HEK293 (cell line): ENCODE data around the gene NEK8.

Source experiments
- GLIS2 ChIP-seq: fragments of 450-650 bp; formaldehyde crosslinking; IDR thresholded peaks from 2 replicates; pipeline ENCODE4 v1.5.1; 2016; ENCODE audit warnings: missing biosample characterization, missing genetic modification characterization
- KLF1 ChIP-seq: fragments of 450-650 bp; formaldehyde crosslinking; IDR thresholded peaks from 2 replicates; pipeline ENCODE4 v1.5.1; 2016; ENCODE audit warnings: missing biosample characterization, missing genetic modification characterization
- KLF16 ChIP-seq: fragments of 450-650 bp; formaldehyde crosslinking; IDR thresholded peaks from 2 replicates; pipeline ENCODE4 v1.5.1; 2017; ENCODE audit warnings: missing biosample characterization, missing genetic modification characterization
- MZF1 ChIP-seq: fragments of 450-650 bp; formaldehyde crosslinking; IDR thresholded peaks from 2 replicates; pipeline ENCODE4 v1.5.1; 2017; ENCODE audit warnings: missing biosample characterization, missing genetic modification characterization, borderline replicate concordance
- PRDM10 ChIP-seq: fragments of 450-650 bp; formaldehyde crosslinking; IDR thresholded peaks from 2 replicates; pipeline ENCODE4 v1.5.1; 2016; ENCODE audit warnings: missing biosample characterization, missing genetic modification characterization
- SALL2 ChIP-seq: fragments of 450-650 bp; formaldehyde crosslinking; IDR thresholded peaks from 2 replicates; pipeline ENCODE4 v1.5.0; 2017; ENCODE audit warnings: missing biosample characterization, mild to moderate bottlenecking, missing genetic modification characterization, borderline replicate concordance
- SCRT1 ChIP-seq: fragments of 450-650 bp; formaldehyde crosslinking; IDR thresholded peaks from 2 replicates; pipeline ENCODE4 v1.5.1; 2016; ENCODE audit warnings: missing biosample characterization, missing genetic modification characterization, borderline replicate concordance
- SCRT2 ChIP-seq: fragments of 450-650 bp; formaldehyde crosslinking; IDR thresholded peaks from 2 replicates; pipeline ENCODE4 v1.5.1; 2016; ENCODE audit warnings: missing biosample characterization, missing genetic modification characterization
- ZBTB20 ChIP-seq: fragments of 450-650 bp; formaldehyde crosslinking; IDR thresholded peaks from 2 replicates; pipeline ENCODE4 v1.5.1; 2016; ENCODE audit warnings: missing biosample characterization, missing genetic modification characterization
- ZBTB8A ChIP-seq: fragments of 450-650 bp; formaldehyde crosslinking; IDR thresholded peaks from 2 replicates; pipeline ENCODE4 v1.5.1; 2016; ENCODE audit warnings: missing biosample characterization, missing genetic modification characterization
- ZEB2 ChIP-seq: fragments of 450-650 bp; formaldehyde crosslinking; IDR thresholded peaks from 2 replicates; pipeline ENCODE4 v1.5.1; 2016; ENCODE audit warnings: missing biosample characterization, missing genetic modification characterization
- ZFP37 ChIP-seq: fragments of 450-650 bp; formaldehyde crosslinking; IDR thresholded peaks from 2 replicates; pipeline ENCODE4 v1.5.1; 2016; ENCODE audit warnings: missing biosample characterization, missing genetic modification characterization
- ZNF10 ChIP-seq: fragments of 450-650 bp; formaldehyde crosslinking; IDR thresholded peaks from 2 replicates; pipeline ENCODE4 v1.5.1; 2017; ENCODE audit warnings: missing biosample characterization, missing genetic modification characterization
- ZNF18 ChIP-seq: fragments of 450-650 bp; formaldehyde crosslinking; IDR thresholded peaks from 2 replicates; pipeline ENCODE4 v1.5.1; 2016; ENCODE audit warnings: missing biosample characterization, missing genetic modification characterization
- ZNF2 ChIP-seq: fragments of 450-650 bp; formaldehyde crosslinking; IDR thresholded peaks from 2 replicates; pipeline ENCODE4 v1.5.1; 2016; ENCODE audit warnings: missing biosample characterization, missing genetic modification characterization
- ZNF211 ChIP-seq: fragments of 450-650 bp; formaldehyde crosslinking; IDR thresholded peaks from 2 replicates; pipeline ENCODE4 v1.5.1; 2016; ENCODE audit warnings: low read depth, missing biosample characterization, missing genetic modification characterization
- ZNF23 ChIP-seq: fragments of 450-650 bp; formaldehyde crosslinking; IDR thresholded peaks from 2 replicates; pipeline ENCODE4 v1.5.1; 2016; ENCODE audit warnings: missing biosample characterization, missing genetic modification characterization, borderline replicate concordance
- ZNF354C ChIP-seq: fragments of 450-650 bp; formaldehyde crosslinking; IDR thresholded peaks from 2 replicates; pipeline ENCODE4 v1.5.1; 2016; ENCODE audit warnings: missing biosample characterization, missing genetic modification characterization, low read depth, borderline replicate concordance
- ZNF423 ChIP-seq: fragments of 450-650 bp; formaldehyde crosslinking; IDR thresholded peaks from 2 replicates; pipeline ENCODE4 v1.5.1; 2016; ENCODE audit warnings: missing biosample characterization, missing genetic modification characterization
- ZNF548 ChIP-seq: fragments of 450-650 bp; formaldehyde crosslinking; IDR thresholded peaks from 2 replicates; pipeline ENCODE4 v1.5.1; 2016; ENCODE audit warnings: missing biosample characterization, missing genetic modification characterization
- ZNF549 ChIP-seq: fragments of 450-650 bp; IDR thresholded peaks from 2 replicates; pipeline ENCODE4 v1.5.1; 2018; ENCODE audit warnings: missing biosample characterization, missing genetic modification characterization, mild to moderate bottlenecking, inconsistent platforms, moderate library complexity
- ZNF555 ChIP-seq: fragments of 450-650 bp; formaldehyde crosslinking; conservative IDR thresholded peaks from 2 replicates; pipeline ENCODE4 v1.5.1; 2017; ENCODE audit warnings: missing biosample characterization, mild to moderate bottlenecking, missing genetic modification characterization, inconsistent platforms
- ZNF558 ChIP-seq: fragments of 450-650 bp; formaldehyde crosslinking; IDR thresholded peaks from 2 replicates; pipeline ENCODE4 v1.5.1; 2016; ENCODE audit warnings: missing biosample characterization, missing genetic modification characterization
- ZNF610 ChIP-seq: fragments of 450-650 bp; formaldehyde crosslinking; IDR thresholded peaks from 2 replicates; pipeline ENCODE4 v1.5.1; 2016; ENCODE audit warnings: missing biosample characterization, missing genetic modification characterization, borderline replicate concordance
- ZNF76 ChIP-seq: fragments of 450-650 bp; formaldehyde crosslinking; IDR thresholded peaks from 2 replicates; pipeline ENCODE4; 2016; ENCODE audit warnings: low read depth, missing biosample characterization, missing genetic modification characterization, borderline replicate concordance
- ZNF768 ChIP-seq: fragments of 450-650 bp; formaldehyde crosslinking; IDR thresholded peaks from 2 replicates; pipeline ENCODE4 v1.5.1; 2018; ENCODE audit warnings: missing biosample characterization, mild to moderate bottlenecking, missing genetic modification characterization
- ZNF776 ChIP-seq: fragments of 450-650 bp; formaldehyde crosslinking; IDR thresholded peaks from 2 replicates; pipeline ENCODE4 v1.5.0; 2017; ENCODE audit warnings: missing biosample characterization, missing genetic modification characterization, borderline replicate concordance
- TF ChIP-seq, protein P1 (sequence below): fragments of 450-650 bp; IDR thresholded peaks from 2 replicates; pipeline ENCODE4 v1.5.1; 2018; ENCODE audit warnings: missing biosample characterization, missing genetic modification characterization
- TF ChIP-seq, protein P2 (sequence below): fragments of 450-650 bp; formaldehyde crosslinking; conservative IDR thresholded peaks from 2 replicates; pipeline ENCODE4 v1.5.1; 2016; ENCODE audit warnings: low read depth, missing biosample characterization, missing genetic modification characterization
- TF ChIP-seq, protein P3 (sequence below): fragments of 450-650 bp; formaldehyde crosslinking; IDR thresholded peaks from 2 replicates; pipeline ENCODE4 v1.5.1; 2017; ENCODE audit warnings: missing biosample characterization, missing genetic modification characterization

NEK8 gene

DNA sequence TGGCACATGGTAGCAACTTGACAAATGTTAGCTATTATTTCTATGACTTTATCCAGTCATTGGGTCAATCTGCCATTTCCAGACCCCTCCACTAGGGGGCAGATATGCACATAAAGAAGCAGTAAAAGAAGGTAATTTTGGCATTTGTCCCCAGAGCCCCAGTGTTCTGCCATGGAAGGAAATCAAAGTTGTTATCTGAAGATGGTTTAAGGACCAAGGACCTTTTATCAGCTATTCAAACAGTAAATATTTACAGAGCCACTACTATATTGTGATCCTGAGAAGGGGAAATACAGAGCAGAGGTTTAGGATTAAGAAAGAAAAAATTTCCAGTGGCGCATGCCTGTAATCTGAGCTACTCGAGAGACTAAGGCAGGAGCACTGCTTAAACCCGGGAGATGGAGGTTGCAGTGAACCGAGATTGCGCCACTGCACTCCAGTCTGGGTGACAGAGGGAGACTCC, 35.2 kb downstream of the NEK8 start (continued):
- TF ChIP-seq ZNF423 (tag by site-specific recombination), result no peak
- no peak for TF ChIP-seq ZNF549 (tag by site-specific recombination)
- TF ChIP-seq ZNF76 (tag by site-specific recombination), result no peak
- TF ChIP-seq ZNF2 (tag by site-specific recombination), result 0 out of 2 replicates have a peak, but pooled peaks have one; percentile 41
- no peak for TF ChIP-seq ZNF548 (tag by site-specific recombination)
- TF ChIP-seq SALL2, result no peak
- no peak for TF ChIP-seq ZBTB20 (tag by site-specific recombination)
- TF ChIP-seq, protein P1, sequence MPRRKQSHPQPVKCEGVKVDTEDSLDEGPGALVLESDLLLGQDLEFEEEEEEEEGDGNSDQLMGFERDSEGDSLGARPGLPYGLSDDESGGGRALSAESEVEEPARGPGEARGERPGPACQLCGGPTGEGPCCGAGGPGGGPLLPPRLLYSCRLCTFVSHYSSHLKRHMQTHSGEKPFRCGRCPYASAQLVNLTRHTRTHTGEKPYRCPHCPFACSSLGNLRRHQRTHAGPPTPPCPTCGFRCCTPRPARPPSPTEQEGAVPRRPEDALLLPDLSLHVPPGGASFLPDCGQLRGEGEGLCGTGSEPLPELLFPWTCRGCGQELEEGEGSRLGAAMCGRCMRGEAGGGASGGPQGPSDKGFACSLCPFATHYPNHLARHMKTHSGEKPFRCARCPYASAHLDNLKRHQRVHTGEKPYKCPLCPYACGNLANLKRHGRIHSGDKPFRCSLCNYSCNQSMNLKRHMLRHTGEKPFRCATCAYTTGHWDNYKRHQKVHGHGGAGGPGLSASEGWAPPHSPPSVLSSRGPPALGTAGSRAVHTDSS, result no peak
- TF ChIP-seq KLF16 (tag by site-specific recombination), result no peak
- TF ChIP-seq SCRT2 (tag by site-specific recombination), result no peak
- no peak for TF ChIP-seq ZNF555 (tag by site-specific recombination)
- TF ChIP-seq ZNF211 (tag by site-specific recombination), result no peak
- TF ChIP-seq ZNF18 (tag by site-specific recombination), result no peak
- no peak for TF ChIP-seq ZNF23 (tag by site-specific recombination)
- no peak for TF ChIP-seq ZNF354C (tag by site-specific recombination)
- TF ChIP-seq ZFP37 (tag by site-specific recombination), result no peak
- TF ChIP-seq, protein P2, sequence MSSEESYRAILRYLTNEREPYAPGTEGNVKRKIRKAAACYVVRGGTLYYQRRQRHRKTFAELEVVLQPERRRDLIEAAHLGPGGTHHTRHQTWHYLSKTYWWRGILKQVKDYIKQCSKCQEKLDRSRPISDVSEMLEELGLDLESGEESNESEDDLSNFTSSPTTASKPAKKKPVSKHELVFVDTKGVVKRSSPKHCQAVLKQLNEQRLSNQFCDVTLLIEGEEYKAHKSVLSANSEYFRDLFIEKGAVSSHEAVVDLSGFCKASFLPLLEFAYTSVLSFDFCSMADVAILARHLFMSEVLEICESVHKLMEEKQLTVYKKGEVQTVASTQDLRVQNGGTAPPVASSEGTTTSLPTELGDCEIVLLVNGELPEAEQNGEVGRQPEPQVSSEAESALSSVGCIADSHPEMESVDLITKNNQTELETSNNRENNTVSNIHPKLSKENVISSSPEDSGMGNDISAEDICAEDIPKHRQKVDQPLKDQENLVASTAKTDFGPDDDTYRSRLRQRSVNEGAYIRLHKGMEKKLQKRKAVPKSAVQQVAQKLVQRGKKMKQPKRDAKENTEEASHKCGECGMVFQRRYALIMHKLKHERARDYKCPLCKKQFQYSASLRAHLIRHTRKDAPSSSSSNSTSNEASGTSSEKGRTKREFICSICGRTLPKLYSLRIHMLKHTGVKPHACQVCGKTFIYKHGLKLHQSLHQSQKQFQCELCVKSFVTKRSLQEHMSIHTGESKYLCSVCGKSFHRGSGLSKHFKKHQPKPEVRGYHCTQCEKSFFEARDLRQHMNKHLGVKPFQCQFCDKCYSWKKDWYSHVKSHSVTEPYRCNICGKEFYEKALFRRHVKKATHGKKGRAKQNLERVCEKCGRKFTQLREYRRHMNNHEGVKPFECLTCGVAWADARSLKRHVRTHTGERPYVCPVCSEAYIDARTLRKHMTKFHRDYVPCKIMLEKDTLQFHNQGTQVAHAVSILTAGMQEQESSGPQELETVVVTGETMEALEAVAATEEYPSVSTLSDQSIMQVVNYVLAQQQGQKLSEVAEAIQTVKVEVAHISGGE, result no peak
- TF ChIP-seq, protein P3, sequence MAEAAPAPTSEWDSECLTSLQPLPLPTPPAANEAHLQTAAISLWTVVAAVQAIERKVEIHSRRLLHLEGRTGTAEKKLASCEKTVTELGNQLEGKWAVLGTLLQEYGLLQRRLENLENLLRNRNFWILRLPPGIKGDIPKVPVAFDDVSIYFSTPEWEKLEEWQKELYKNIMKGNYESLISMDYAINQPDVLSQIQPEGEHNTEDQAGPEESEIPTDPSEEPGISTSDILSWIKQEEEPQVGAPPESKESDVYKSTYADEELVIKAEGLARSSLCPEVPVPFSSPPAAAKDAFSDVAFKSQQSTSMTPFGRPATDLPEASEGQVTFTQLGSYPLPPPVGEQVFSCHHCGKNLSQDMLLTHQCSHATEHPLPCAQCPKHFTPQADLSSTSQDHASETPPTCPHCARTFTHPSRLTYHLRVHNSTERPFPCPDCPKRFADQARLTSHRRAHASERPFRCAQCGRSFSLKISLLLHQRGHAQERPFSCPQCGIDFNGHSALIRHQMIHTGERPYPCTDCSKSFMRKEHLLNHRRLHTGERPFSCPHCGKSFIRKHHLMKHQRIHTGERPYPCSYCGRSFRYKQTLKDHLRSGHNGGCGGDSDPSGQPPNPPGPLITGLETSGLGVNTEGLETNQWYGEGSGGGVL (tag by site-specific recombination), result no peak
- TF ChIP-seq PRDM10 (tag by site-specific recombination), result peak; percentile 70
- no peak for TF ChIP-seq ZNF10 (tag by site-specific recombination)
- no peak for TF ChIP-seq ZNF610 (tag by site-specific recombination)
- no peak for TF ChIP-seq KLF1
- no peak for TF ChIP-seq SCRT1
- no peak for TF ChIP-seq MZF1 (tag by site-specific recombination)
- TF ChIP-seq ZNF776, result no peak
- 0 out of 2 replicates have a peak, but pooled peaks have one; percentile 23 for TF ChIP-seq ZEB2 (tag by site-specific recombination)
- no peak for TF ChIP-seq ZNF558 (tag by site-specific recombination)
- no peak for TF ChIP-seq GLIS2 (tag by site-specific recombination)
- TF ChIP-seq ZNF768 (tag by site-specific recombination), result no peak
- no peak for TF ChIP-seq ZBTB8A (tag by site-specific recombination)
